ENCODE measurements around the gene SNTA1.
"Not testable (repeated sequence)": the region's sequence is repeated elsewhere in the genome, so short reads cannot be mapped to it uniquely, and the experiment has no call there.

Gene SNTA1

DNA sequence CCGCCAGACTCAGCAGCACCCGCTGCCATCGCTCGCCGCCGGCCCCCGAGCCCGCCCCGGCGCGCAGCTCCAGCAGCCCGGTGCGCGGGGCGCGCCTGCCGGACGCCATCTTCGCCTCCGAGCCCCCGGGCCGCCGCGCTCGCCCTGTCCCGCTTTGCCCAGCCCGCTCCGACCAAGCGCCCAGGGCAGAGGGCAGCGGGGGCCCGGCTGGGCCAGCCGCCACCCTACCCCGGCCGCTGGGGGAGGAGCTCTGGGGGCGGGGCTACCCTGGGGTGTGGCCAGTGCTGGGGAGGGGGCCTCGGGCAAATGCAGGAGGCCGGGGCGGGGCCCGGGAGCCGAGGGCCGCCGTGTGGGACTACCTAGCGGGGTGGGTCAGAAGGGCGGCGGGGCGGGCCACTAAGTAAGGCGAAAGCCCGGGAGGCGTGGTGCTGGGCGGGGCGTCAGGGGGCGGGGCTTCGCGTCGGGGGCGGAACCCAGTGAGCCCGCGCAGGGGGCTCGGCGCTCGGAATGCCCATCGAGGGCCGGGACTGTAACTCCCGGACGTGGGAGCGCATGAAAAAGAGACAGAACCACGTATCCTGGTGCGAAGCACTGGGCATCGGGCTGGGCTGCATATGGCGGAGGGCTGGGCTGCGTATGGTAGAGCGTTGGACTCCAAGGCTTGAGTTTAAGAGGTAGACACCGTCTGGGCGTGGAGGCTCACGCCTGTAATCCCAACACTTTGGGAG lies at the start of gene SNTA1:
Gene SNTA1, minus strand, starts transcription at position 252 of the 728 bp plus-strand sequence. Its CDS starts 143 bp downstream, at position 109.
- in situ Hi-C loops (cut with MboI; ENCODE audit: low sequenced_read_pairs): no loop called here

GRCh38 chr20:33490934-33491656 lies 47.5 kb upstream of the SNTA1 start:
- in situ Hi-C loops (cut with MboI; ENCODE audit: low sequenced_read_pairs): no loop called here

DNA sequence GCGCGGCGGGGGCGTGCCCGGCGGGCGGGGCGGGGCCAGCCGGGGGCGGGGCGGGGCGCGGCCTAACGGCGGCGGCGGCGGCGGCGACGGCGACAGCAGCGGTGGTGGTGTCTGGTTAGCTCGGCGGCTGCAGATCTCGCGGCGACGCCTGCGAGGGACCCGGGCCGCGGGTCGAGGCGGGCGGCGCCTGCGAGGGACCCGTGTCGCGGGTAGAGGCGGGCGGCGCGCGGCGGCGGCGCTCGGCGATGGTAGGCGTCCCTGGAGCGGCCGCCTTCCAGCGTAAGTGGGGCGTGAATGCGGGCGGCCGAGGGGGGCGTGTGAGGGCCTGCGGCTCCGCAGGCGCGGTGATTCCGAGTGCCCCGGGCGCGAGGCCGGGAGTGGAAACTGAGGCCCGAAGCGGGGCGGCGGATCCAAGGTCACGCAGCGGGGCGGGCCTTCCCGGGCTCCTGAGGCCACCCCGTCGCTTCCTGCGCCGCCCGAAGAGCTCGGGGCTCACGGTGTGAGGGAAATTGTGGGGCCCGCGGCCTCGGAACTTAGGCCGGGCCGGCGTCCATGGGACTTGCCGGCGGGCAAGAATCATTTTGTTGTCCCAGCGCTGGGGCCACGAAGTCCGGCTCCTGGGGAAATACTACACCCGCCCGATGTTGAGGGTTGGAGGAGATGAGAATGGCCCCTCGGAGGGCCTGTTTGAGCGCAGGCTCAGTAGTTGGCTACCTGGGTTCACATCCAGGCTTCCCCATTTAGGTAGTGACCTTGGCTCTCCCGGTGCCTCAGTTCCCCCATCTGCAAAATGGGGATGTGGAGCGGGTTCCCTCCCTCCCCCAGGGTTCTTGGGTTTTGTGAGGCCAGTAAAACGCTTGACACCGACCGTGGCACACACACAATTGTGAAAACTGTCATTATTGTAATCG lies 46.7 kb upstream of the SNTA1 start, which contains the start of gene CBFA2T2:
Gene CBFA2T2, plus strand, starts transcription at position 74 of the 911 bp plus-strand sequence. Its CDS starts 172 bp downstream, at position 246.
- in situ Hi-C loops (cut with MboI; ENCODE audit: low sequenced_read_pairs): no loop called here

DNA sequence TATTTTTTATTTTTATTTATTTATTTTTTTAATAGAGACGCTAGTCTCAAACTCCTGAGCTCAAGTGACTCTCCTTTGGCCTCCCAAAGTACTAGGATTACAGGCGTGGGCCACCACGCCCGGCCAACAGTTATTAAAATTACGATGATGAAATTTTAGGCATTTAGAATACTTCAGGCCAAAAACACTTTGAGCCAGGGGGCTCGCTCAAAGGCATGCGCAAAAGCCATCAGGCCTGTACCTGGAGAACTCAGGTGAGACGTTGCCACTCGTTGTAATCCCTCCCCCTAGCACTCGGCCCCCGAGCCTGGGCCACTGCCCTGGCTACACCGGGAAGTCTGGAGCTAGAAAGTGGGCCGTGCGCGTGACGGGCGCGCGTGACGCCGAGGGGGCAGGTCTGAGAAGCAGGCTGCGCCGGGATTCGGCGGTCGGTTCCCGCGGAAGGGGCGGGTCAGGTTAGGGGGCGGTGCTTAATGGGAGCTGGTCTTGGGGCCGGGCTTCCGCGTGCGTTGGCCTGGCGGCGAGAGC lies 46.0 kb upstream of the SNTA1 start:
- in situ Hi-C loops (cut with MboI; ENCODE audit: low sequenced_read_pairs): no loop called here

- in situ Hi-C loops (cut with MboI; ENCODE audit: low sequenced_read_pairs): not testable (repeated sequence)
Measured at GRCh38 chr20:33488661-33489494, 45.3 kb upstream of the SNTA1 start.

DNA sequence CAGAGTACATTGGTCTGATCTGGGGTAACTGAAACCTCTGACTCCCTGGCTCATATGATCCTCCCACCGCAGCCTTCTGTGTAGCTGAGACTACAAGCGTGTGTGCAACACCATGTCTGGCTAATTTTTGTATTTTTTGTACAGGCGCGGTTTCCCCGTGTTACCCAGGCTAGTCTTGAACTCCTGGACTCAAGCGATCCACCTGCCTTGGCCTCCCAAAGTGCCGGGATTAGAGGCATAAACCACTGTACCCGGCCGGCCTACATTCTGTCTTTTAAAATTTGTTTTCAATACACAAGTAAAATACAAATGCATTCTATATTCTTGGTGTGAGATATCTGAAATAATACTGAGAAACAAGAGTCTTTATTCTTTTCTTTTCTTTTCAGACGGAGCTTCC lies 44.6 kb upstream of the SNTA1 start:
- in situ Hi-C loops (cut with MboI; ENCODE audit: low sequenced_read_pairs): no loop called here

DNA sequence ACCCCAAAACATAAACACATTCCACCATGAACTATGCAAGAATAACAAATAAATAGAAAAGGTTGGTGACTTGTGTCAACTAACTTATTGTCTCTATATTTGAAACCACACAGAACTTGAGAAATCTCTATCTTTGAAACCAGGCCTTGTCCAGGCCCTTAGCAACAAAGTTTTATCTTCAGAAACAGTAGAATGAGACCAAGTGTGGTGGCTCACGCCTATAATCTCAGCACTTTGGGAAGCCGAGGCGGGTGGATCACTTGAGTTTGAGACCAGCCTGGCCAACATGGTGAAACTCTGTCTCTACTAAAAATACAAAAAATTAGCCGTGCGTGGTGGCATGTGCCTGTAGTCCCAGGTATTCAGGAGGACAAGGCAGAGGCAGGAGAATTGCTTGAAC lies 39.6 kb upstream of the SNTA1 start:
- in situ Hi-C loops (cut with MboI; ENCODE audit: low sequenced_read_pairs): not testable (repeated sequence)

GRCh38 chr20:33482581-33482980 lies 39.0 kb upstream of the SNTA1 start:
- in situ Hi-C loops (cut with MboI; ENCODE audit: low sequenced_read_pairs): no loop called here

DNA sequence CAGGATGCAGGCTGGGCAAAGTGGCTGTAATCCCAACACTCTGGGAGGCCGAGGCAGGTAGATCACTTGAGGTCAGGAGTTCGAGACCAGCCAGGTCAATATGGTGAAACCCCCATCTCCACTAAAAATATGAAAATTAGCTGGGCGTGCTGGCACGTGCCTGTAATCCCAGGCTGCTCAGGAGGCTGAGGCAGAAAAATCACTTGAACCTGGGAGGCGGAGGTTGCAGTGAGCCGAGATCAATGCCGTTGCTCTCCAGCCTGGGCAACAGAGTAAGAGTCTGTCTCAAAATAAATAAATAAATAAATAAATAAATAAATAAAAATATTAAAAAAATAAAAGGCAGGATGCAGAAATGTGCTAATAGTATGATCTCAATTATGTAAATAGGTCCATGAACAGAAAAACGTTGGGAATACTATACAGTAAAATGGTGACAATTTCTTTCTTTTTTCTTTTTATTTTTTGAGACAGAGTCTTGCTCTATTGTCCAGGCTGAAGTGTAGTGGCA lies 37.9 kb upstream of the SNTA1 start:
- in situ Hi-C loops (cut with MboI; ENCODE audit: low sequenced_read_pairs): no loop called here

DNA sequence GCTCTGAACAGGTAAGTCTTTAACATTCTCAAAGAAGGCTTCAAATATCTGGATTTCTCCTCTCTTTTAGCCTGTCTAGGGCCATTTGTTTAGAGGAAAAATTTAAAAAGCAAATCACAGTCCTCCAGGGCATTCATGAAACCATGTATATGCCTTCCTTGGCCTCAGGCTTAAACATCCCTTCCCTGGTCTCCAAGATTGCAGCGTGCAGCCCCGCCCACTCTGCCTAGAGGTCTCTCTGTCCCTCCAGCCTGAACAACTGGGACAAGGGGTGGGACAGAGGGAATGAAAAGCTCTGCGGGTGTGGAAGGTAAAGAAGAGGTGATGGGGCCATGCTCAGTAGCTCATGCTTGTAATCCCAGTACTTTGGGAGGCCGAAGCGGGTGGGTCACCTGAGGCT lies 36.5 kb upstream of the SNTA1 start:
- in situ Hi-C loops (cut with MboI; ENCODE audit: low sequenced_read_pairs): no loop called here

DNA sequence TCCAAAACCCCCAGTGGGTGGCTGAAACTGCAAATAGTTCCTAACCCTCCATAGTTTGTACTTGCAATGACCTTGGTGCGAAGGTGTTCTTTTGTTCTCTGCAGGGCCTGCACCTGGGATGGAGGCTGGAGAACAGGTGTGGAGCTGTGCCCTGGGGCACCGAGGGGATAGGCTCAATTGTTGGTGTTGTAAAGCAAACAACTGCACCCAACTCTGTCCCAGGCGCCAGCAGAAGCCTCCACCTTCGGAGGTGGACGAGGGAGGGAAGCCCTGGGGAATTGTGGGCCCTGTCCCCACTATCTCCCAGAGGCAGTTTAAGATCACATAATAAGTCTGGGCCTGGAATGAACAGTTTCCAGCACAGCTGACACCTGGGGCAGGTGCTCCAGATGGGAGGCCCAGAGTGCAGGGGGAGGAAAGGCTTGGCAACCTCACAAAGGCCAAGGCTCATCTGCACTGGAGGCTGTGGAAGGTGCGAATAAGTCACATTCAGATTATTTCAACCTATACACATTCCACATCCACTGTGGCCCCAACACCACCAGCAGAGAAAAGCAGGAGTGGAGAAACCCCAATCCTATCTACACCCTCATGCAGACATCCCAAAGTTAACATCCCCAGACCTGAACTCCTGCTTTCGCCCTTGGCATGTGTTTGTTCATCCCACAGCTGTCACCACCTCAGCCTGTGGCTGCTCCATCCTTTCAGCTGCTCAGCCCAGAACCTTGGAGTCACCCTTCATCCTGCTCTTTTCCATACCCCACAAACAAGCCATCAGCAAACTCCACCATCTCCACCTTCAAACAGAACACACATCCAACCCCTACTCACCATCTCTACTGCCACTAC lies 34.0 kb upstream of the SNTA1 start:
- in situ Hi-C loops (cut with MboI; ENCODE audit: low sequenced_read_pairs): no loop called here

- in situ Hi-C loops (cut with MboI; ENCODE audit: low sequenced_read_pairs): no loop called here
Measured at GRCh38 chr20:33475381-33476152, 32.0 kb upstream of the SNTA1 start.

GRCh38 chr20:33474963-33475362 lies 31.4 kb upstream of the SNTA1 start:
- in situ Hi-C loops (cut with MboI; ENCODE audit: low sequenced_read_pairs): no loop called here

DNA sequence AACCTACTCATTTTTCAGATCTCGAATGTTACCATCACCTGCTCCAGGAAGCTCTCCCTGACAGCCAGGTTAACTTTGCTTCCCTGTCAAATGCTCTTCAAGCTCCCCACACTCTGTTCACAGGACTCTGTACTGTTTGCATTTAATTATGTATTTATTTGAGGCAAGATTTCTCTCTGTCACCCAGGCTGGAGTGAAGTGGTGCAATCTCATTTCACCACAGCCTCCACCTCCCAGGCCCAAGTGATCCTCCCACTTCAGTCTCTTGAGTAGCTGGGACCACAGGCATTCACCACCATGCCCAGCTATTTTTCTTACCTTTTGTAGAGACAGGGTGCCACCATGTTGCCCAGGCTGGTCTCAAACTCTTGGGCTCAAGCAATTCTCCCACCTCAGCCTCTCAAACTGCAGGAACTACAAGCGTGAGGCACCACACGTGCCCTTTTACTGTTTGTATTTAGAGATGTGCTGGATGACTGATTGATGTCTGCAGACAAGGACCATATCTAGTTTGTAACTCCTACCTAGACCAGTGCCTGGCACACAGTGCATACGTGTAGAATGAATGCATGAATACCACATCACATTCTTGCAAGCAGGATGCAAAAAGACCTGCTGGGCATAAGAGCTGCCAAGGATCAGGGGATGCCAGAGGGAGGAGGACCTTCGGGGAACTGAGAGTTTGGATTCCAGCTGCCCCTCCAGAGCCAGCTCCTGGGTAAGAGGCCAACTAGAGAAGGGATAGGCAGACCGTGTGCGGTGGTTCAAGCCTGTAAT lies 30.7 kb upstream of the SNTA1 start:
- in situ Hi-C loops (cut with MboI; ENCODE audit: low sequenced_read_pairs): no loop called here

GRCh38 chr20:33472868-33473435 lies 29.4 kb upstream of the SNTA1 start:
- in situ Hi-C loops (cut with MboI; ENCODE audit: low sequenced_read_pairs): no loop called here

DNA sequence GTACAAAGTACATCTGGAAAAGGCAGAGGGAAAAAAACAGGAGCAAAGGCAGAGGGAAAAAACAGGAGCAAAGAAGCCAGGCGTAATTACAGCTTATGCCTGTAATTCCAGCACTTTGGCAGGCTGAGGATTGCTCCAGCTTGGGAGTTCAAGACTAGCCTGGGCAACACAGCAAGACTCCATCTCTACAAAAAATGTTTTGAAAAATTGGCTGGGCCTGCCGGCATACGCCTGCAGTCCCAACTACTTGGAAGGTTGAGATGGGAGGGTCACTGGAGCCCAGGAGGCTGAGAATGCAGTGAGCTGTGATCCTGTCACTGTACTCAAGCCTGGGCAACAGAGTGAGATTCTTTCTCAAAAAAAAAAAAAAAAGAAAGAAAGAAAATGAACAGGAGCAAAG lies 27.3 kb upstream of the SNTA1 start:
- in situ Hi-C loops (cut with MboI; ENCODE audit: low sequenced_read_pairs): no loop called here

GRCh38 chr20:33470457-33470856 lies 26.9 kb upstream of the SNTA1 start:
- in situ Hi-C loops (cut with MboI; ENCODE audit: low sequenced_read_pairs): no loop called here

Measured in HL-60/S4 treated with phorbol 12-myristate 13-acetate at 8.2 ng/mL for 4 days and 3 days (cell line).